Measurements from ENCODE around the gene JAG1.

DNA sequence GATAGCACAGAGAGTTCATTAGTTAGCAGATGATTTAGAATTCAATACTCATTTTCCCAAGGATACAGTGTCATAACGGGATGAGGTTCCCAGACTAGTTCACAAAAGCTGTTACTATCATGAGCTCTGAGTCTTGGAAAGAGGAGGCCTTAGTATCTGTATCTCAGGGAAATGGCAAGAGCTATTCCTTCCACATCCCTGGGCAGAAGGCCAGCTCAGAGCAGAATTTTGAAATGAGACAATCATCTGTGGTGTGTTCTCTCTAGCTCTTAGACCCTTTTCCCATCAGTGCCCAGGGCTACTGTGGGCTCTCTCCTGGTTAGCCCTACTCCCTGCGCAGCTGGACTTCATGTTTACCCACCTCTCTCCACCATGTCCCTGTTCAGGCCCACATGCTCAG lies 64.5 kb downstream of the JAG1 start:
- TF ChIP-seq, protein P1, sequence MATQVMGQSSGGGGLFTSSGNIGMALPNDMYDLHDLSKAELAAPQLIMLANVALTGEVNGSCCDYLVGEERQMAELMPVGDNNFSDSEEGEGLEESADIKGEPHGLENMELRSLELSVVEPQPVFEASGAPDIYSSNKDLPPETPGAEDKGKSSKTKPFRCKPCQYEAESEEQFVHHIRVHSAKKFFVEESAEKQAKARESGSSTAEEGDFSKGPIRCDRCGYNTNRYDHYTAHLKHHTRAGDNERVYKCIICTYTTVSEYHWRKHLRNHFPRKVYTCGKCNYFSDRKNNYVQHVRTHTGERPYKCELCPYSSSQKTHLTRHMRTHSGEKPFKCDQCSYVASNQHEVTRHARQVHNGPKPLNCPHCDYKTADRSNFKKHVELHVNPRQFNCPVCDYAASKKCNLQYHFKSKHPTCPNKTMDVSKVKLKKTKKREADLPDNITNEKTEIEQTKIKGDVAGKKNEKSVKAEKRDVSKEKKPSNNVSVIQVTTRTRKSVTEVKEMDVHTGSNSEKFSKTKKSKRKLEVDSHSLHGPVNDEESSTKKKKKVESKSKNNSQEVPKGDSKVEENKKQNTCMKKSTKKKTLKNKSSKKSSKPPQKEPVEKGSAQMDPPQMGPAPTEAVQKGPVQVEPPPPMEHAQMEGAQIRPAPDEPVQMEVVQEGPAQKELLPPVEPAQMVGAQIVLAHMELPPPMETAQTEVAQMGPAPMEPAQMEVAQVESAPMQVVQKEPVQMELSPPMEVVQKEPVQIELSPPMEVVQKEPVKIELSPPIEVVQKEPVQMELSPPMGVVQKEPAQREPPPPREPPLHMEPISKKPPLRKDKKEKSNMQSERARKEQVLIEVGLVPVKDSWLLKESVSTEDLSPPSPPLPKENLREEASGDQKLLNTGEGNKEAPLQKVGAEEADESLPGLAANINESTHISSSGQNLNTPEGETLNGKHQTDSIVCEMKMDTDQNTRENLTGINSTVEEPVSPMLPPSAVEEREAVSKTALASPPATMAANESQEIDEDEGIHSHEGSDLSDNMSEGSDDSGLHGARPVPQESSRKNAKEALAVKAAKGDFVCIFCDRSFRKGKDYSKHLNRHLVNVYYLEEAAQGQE (IDR thresholded peaks at IDR 0.05; ENCODE audit: borderline replicate concordance), result no peak
- TF ChIP-seq, protein P2, sequence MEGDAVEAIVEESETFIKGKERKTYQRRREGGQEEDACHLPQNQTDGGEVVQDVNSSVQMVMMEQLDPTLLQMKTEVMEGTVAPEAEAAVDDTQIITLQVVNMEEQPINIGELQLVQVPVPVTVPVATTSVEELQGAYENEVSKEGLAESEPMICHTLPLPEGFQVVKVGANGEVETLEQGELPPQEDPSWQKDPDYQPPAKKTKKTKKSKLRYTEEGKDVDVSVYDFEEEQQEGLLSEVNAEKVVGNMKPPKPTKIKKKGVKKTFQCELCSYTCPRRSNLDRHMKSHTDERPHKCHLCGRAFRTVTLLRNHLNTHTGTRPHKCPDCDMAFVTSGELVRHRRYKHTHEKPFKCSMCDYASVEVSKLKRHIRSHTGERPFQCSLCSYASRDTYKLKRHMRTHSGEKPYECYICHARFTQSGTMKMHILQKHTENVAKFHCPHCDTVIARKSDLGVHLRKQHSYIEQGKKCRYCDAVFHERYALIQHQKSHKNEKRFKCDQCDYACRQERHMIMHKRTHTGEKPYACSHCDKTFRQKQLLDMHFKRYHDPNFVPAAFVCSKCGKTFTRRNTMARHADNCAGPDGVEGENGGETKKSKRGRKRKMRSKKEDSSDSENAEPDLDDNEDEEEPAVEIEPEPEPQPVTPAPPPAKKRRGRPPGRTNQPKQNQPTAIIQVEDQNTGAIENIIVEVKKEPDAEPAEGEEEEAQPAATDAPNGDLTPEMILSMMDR (IDR thresholded peaks at IDR 0.05; ENCODE audit: poor library complexity, severe bottlenecking), result no peak
- TF ChIP-seq EZH2 (IDR thresholded peaks at IDR 0.05; ENCODE audit: borderline replicate concordance, insufficient read depth, low read length, poor library complexity, severe bottlenecking), result no peak
- no peak for TF ChIP-seq TAF1 (IDR thresholded peaks at IDR 0.05; ENCODE audit: low read depth)
- TF ChIP-seq EP300 (conservative IDR thresholded peaks at IDR 0.05; ENCODE audit: poor library complexity, severe bottlenecking), result no peak
- no peak for TF ChIP-seq MXI1 (conservative IDR thresholded peaks at IDR 0.05; ENCODE audit: poor library complexity, severe bottlenecking)
- no peak for TF ChIP-seq RAD21 (conservative IDR thresholded peaks at IDR 0.05)
- no peak for TF ChIP-seq POLR2AphosphoS5 (IDR thresholded peaks at IDR 0.05)

Measured in neural cell (in vitro differentiated cells).